H1 (cell line): ENCODE results near the gene STX18. TPM values are rescaled to one million over a fixed set of nuclear protein-coding genes. Genes with fewer than 3 reads are reported as not detected.

Source experiments
- CTCF ChIA-PET: fragments of 300-600 bp; sonication (Branson Sonifier 250); formaldehyde crosslinking; loops from one replicate; lab custom pipeline; 2021; ENCODE audit not compliant: partially characterized antibody; lab: Charles Lee
- POLR2A ChIA-PET: fragments of 300-600 bp; sonication (Branson Sonifier 250); formaldehyde crosslinking; loops from one replicate; lab custom pipeline; 2021; ENCODE audit warnings: inconsistent platforms; ENCODE audit not compliant: partially characterized antibody; lab: Charles Lee
- DNase-seq, 2 experiments: peaks; one replicate each; pipeline versions ENCODE4 v3.0.0 to v3.0.0-alpha.2; 2010 to 2022; ENCODE audit warnings: low spot score in 2 of 2, low read depth in 1 of 2, mixed read lengths in 1 of 2
- FAIRE-seq: peaks from 2 replicates; lab custom pipeline; 2011; peaks lifted over from hg19 to GRCh38; lab: Jason Lieb, UNC
- H2AFZ ChIP-seq: 2 replicates; pipeline ENCODE4 v1.8.1; 2012; ENCODE audit warnings: low read length, inconsistent platforms
- H2AK5ac ChIP-seq: 2 replicates; pipeline ENCODE4 v1.6.1; 2013; ENCODE audit warnings: low read depth, low read length
- H2BK120ac ChIP-seq: replicated peaks from 2 replicates; pipeline ENCODE3; 2013; ENCODE audit warnings: low read depth, low read length, inconsistent platforms
- H2BK12ac ChIP-seq: 2 replicates; pipeline ENCODE4 v1.6.1; 2013; ENCODE audit warnings: low read depth, low read length
- H2BK15ac ChIP-seq: 2 replicates; pipeline ENCODE4 v1.6.1; 2013; ENCODE audit warnings: low read length
- H2BK20ac ChIP-seq: 2 replicates; pipeline ENCODE4 v1.6.1; 2013; ENCODE audit warnings: low read length
- H2BK5ac ChIP-seq: 2 replicates; pipeline ENCODE4 v1.6.1; 2013; ENCODE audit warnings: low read depth, low read length
- H3K14ac ChIP-seq: 2 replicates; pipeline ENCODE4 v1.6.1; 2013; ENCODE audit warnings: inconsistent platforms; ENCODE audit not compliant: insufficient read length
- H3K18ac ChIP-seq: 2 replicates; pipeline ENCODE4 v1.6.1; 2013; ENCODE audit warnings: low read length; ENCODE audit errors: extremely low read depth
- H3K23ac ChIP-seq: 2 replicates; pipeline ENCODE4 v1.6.1; 2013; ENCODE audit warnings: inconsistent platforms; ENCODE audit not compliant: insufficient read length
- H3K23me2 ChIP-seq: 2 replicates; pipeline ENCODE4 v1.6.1; 2013; ENCODE audit warnings: low read depth, low read length
- H3K27ac ChIP-seq: 2 replicates; pipeline ENCODE4 v1.6.1; 2011; ENCODE audit warnings: low read depth, low read length, inconsistent platforms
- H3K27me3 ChIP-seq, 4 experiments: replicated peaks in 1 of 4; 1 replicate in 1 of 4; 2 replicates in 3 of 4; pipeline versions ENCODE4 v1.6.1 to v1.8.1; 2011 to 2013; ENCODE audit warnings: low read length in 3 of 4, mild to moderate bottlenecking in 3 of 4, inconsistent platforms in 2 of 4, mixed read lengths in 2 of 4, moderate library complexity in 1 of 4; ENCODE audit not compliant: control insufficient read depth in 3 of 4, insufficient read depth in 3 of 4; ENCODE audit errors: extremely low read depth in 1 of 4
- H3K36me3 ChIP-seq, 4 experiments: 2 replicates each; pipeline versions ENCODE4 v1.6.1 to v1.8.1; 2011 to 2013; ENCODE audit warnings: mild to moderate bottlenecking in 4 of 4, low read length in 3 of 4, moderate library complexity in 2 of 4, control low read depth in 1 of 4, inconsistent platforms in 1 of 4; ENCODE audit not compliant: insufficient read depth in 4 of 4, control insufficient read depth in 2 of 4
- H3K4ac ChIP-seq: replicated peaks from 2 replicates; pipeline ENCODE3; 2013; ENCODE audit warnings: low read length, low read depth, mixed read lengths, inconsistent platforms; ENCODE audit not compliant: insufficient read length
- H3K4me1 ChIP-seq, 4 experiments: replicated peaks in 1 of 4; 1 replicate in 1 of 4; 2 replicates in 3 of 4; pipeline versions ENCODE4 v1.6.1 to v1.8.1; 2011 to 2013; ENCODE audit warnings: low read length in 3 of 4, inconsistent platforms in 2 of 4, mixed read lengths in 1 of 4; ENCODE audit not compliant: insufficient read depth in 4 of 4, control insufficient read depth in 3 of 4
- H3K4me2 ChIP-seq, 2 experiments: 2 replicates each; pipeline versions ENCODE4 v1.6.1 to v1.8.1; 2011 to 2013; ENCODE audit warnings: low read depth in 2 of 2, low read length in 2 of 2, control low read depth in 1 of 2, inconsistent platforms in 1 of 2, mild to moderate bottlenecking in 1 of 2; ENCODE audit not compliant: insufficient read depth in 1 of 2
- H3K4me3 ChIP-seq, 4 experiments: fragments of 200-600, 300-600 bp in 1 of 4; sonication (generic), shearing (Covaris generic), sonication (Bioruptor Twin) in 1 of 4; 2 replicates each; pipeline versions ENCODE4 v1.5.1 to v1.8.1; 2011 to 2016; ENCODE audit warnings: low read length in 4 of 4, low read depth in 3 of 4, control low read depth in 2 of 4, inconsistent platforms in 2 of 4, mild to moderate bottlenecking in 2 of 4, mixed read lengths in 1 of 4, moderate library complexity in 1 of 4; ENCODE audit not compliant: insufficient read depth in 2 of 4; ENCODE audit errors: extremely low read depth in 1 of 4
- H3K56ac ChIP-seq: replicated peaks from 2 replicates; pipeline ENCODE3; 2013; ENCODE audit warnings: low read depth, mild to moderate bottlenecking, mixed read lengths, low read length, inconsistent platforms; ENCODE audit not compliant: insufficient read length
- H3K79me1 ChIP-seq: 2 replicates; pipeline ENCODE4 v1.6.1; 2013; ENCODE audit warnings: low read depth, low read length, control low read depth
- H3K79me2 ChIP-seq, 2 experiments: 2 replicates each; pipeline versions ENCODE4 v1.6.1 to v1.8.1; 2012 to 2013; ENCODE audit warnings: low read length in 2 of 2, mild to moderate bottlenecking in 2 of 2, inconsistent platforms in 1 of 2; ENCODE audit not compliant: insufficient read depth in 2 of 2, control insufficient read depth in 1 of 2
- H3K9ac ChIP-seq, 4 experiments: replicated peaks in 1 of 4; 1 replicate in 1 of 4; 2 replicates in 3 of 4; pipeline versions ENCODE4 v1.6.1 to v1.8.1; 2011 to 2013; ENCODE audit warnings: low read depth in 3 of 4, low read length in 3 of 4, control low read depth in 2 of 4, mild to moderate bottlenecking in 2 of 4, moderate library complexity in 2 of 4, inconsistent platforms in 1 of 4; ENCODE audit errors: extremely low read depth in 1 of 4
- H3K9me3 ChIP-seq, 2 experiments: 2 replicates each; pipeline versions ENCODE4 v1.6.1 to v1.8.1; 2012 to 2013; ENCODE audit warnings: mild to moderate bottlenecking in 2 of 2, moderate library complexity in 2 of 2, control low read depth in 1 of 2, inconsistent platforms in 1 of 2, low read depth in 1 of 2, low read length in 1 of 2, mixed read lengths in 1 of 2; ENCODE audit not compliant: insufficient read depth in 2 of 2
- H4K20me1 ChIP-seq, 2 experiments: replicated peaks in 1 of 2; 2 replicates each; pipeline versions ENCODE3 to v1.8.1; 2011 to 2013; ENCODE audit warnings: inconsistent platforms in 2 of 2, low read length in 2 of 2, mild to moderate bottlenecking in 1 of 2; ENCODE audit not compliant: insufficient read depth in 2 of 2, control insufficient read depth in 1 of 2
- H4K5ac ChIP-seq: 2 replicates; pipeline ENCODE4 v1.6.1; 2013; ENCODE audit warnings: low read length, low read depth, mixed read lengths, inconsistent platforms; ENCODE audit not compliant: insufficient read length
- H4K8ac ChIP-seq: 2 replicates; pipeline ENCODE4 v1.8.0; 2013; ENCODE audit warnings: mild to moderate bottlenecking, moderate library complexity, low read length, inconsistent platforms; ENCODE audit not compliant: insufficient read depth; ENCODE audit errors: extremely low read depth
- H4K91ac ChIP-seq: replicated peaks from 2 replicates; pipeline ENCODE3; 2013; ENCODE audit warnings: low read length, mixed read lengths, inconsistent platforms; ENCODE audit not compliant: insufficient read length
- CTCF ChIP-seq, 3 experiments: IDR thresholded peaks; 1 replicate in 2 of 3; 2 replicates in 1 of 3; pipeline versions ENCODE4 v1.5.1 to v1.6.1; 2011; ENCODE audit warnings: low read length in 3 of 3, mild to moderate bottlenecking in 3 of 3, inconsistent platforms in 2 of 3, low read depth in 1 of 3, moderate library complexity in 1 of 3; ENCODE audit not compliant: insufficient read depth in 1 of 3; ENCODE audit errors: control extremely low read depth in 1 of 3
- NANOG ChIP-seq: IDR thresholded peaks from 2 replicates; pipeline ENCODE4 v1.6.1; 2011; ENCODE audit warnings: low read length, low read depth, mild to moderate bottlenecking, inconsistent platforms; ENCODE audit not compliant: insufficient read depth, poor library complexity, severe bottlenecking
- RAD21 ChIP-seq, 2 experiments: IDR thresholded peaks in 1 of 2; conservative IDR thresholded peaks in 1 of 2; 2 replicates each; pipeline ENCODE4 v1.6.1; 2011; ENCODE audit warnings: low read depth in 2 of 2, low read length in 2 of 2, improper control_type of control experiment in 1 of 2, inconsistent platforms in 1 of 2, mild to moderate bottlenecking in 1 of 2, moderate library complexity in 1 of 2
- WGBS, 2 experiments: shearing (Covaris generic) in 1 of 2; methylation state at CpG; one replicate each; pipeline versions ENCODE4 v1.1.6 to v1.1.7; 2013 to 2015; ENCODE audit warnings: low lambda C conversion rate in 2 of 2, mixed read lengths in 2 of 2, inconsistent platforms in 1 of 2, low coverage in 1 of 2, missing lambda C conversion rate in 1 of 2; ENCODE audit not compliant: insufficient replicate concordance in 2 of 2, insufficient coverage in 1 of 2, insufficient read length in 1 of 2; ENCODE audit errors: extremely low coverage in 1 of 2, missing lambda C conversion rate in 1 of 2; 5-methylcytosine and 5-hydroxymethylcytosine counted together
- polyA plus RNA-seq, 7 experiments: library from polyadenylated mRNA; depleted of rRNA in 3 of 7; stranded (reverse) in 5 of 7; unstranded in 2 of 7; fragments of >200 nt in 5 of 7; fragments of 200-250 nt in 2 of 7; gene quantifications; 1 replicate in 5 of 7; 2 replicates in 1 of 7; 4 replicates in 1 of 7; pipeline versions ENCODE4 v1.2.1 to v1.2.3, GENCODE V29; 2011 to 2013; ENCODE audit warnings: missing spikeins in 2 of 7, mixed read lengths in 2 of 7
- total RNA-seq: library from RNA; stranded (reverse); fragmentation: NEBNext Ultra II Directional; extraction: Animal tissue kit (Norgen Biotek cat#: 25700); gene quantifications from 2 replicates; pipeline ENCODE4 v1.2.1, GENCODE V29; 2021
- TF ChIP-seq, protein P1 (sequence below): IDR thresholded peaks from 2 replicates; pipeline ENCODE4 v1.6.1; 2012; ENCODE audit warnings: inconsistent platforms

STX18 gene
- total and polyA plus RNA-seq, 2 of the 8 experiments (the other 6 are each of a cell fraction or from before 2014, with no cell fraction given) = 14.6 to 18.3 TPM

- 28% methylated on average over 6 of the region's 6 CpGs; no CpG with 5 or more reads in 1 of the 2 experiments for WGBS, 2 experiments
- TF ChIP-seq CTCF (IDR thresholded peaks at IDR 0.05; ENCODE audit: control extremely low read depth in 1 of 3, insufficient read depth in 1 of 3, low read depth in 1 of 3, low read length in 3 of 3) (peak; percentile 53 to 94 (median 74)), NANOG (no peak), RAD21 (IDR thresholded peaks at IDR 0.05 in 1 of 2, conservative IDR thresholded peaks at IDR 0.05 in 1 of 2; ENCODE audit: low read depth in 2 of 2, low read length in 2 of 2) (peak; percentile 87 to 88)
- TF ChIP-seq, protein P1, sequence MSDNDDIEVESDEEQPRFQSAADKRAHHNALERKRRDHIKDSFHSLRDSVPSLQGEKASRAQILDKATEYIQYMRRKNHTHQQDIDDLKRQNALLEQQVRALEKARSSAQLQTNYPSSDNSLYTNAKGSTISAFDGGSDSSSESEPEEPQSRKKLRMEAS = no peak
These were observed 53.1 kb downstream of the STX18 start for GRCh38 chr4:4488405-4489404.

More at GRCh38 chr4:4488405-4489404, 53.1 kb downstream of the STX18 start:
- peaks cover 0 to 1% (median 0%) of the 10 kb centered on the region in 4 experiments; a peak in 1 of 7 replicates for H3K27me3 ChIP-seq
- no peak overlapping the region for H2BK5ac ChIP-seq
- H4K91ac ChIP-seq = no peak overlapping the region
- no peak overlapping the region for H2BK12ac ChIP-seq
- H3K23ac ChIP-seq = no peak overlapping the region
- no peak overlapping the region for H3K4me2 ChIP-seq
- H2BK15ac ChIP-seq = no peak overlapping the region
- no peaks in the 10 kb centered on the region for H3K79me2 ChIP-seq
- H3K9me3 ChIP-seq = no peaks in the 10 kb centered on the region
- no peak overlapping the region for H3K4ac ChIP-seq
- H4K5ac ChIP-seq = no peak overlapping the region
- no peaks in the 10 kb centered on the region for H3K36me3 ChIP-seq
- no peak overlapping the region for H3K56ac ChIP-seq
- ChIA-PET POLR2A (interaction anchor here (1.5 kb wide), 1 partner anchor 23 kb away, joined by 3 read pairs; no protein-coding TSS in a partner anchor), CTCF (interaction anchor here (0.6 to 3.7 kb wide), 27 partner anchors 10 to 394 kb away, joined by 3 to 21 read pairs (median 4); partner anchors contain the start of gene STX18)
- no peaks in the 10 kb centered on the region for H3K23me2 ChIP-seq
- peak; percentile 96 for FAIRE-seq
- H4K20me1 ChIP-seq = peaks cover 0 to 2% of the 10 kb centered on the region in 2 experiments
- no peak overlapping the region for H3K27ac ChIP-seq
- H3K18ac ChIP-seq = no peak overlapping the region
- H3K9ac ChIP-seq = no peak overlapping the region
- no peak overlapping the region for H2AFZ ChIP-seq
- H3K14ac ChIP-seq = no peak overlapping the region
- H3K4me1 ChIP-seq = peaks cover 0 to 4% (median 2%) of the 10 kb centered on the region in 4 experiments; a peak in 4 of 7 replicates
- H3K4me3 ChIP-seq = no peak overlapping the region
- no peaks in the 10 kb centered on the region for H3K79me1 ChIP-seq
- H2BK120ac ChIP-seq = no peak overlapping the region
- H2BK20ac ChIP-seq = no peak overlapping the region
- no peak overlapping the region for H2AK5ac ChIP-seq
- H4K8ac ChIP-seq = no peak overlapping the region
- peak; percentile 15 to 74 for DNase-seq
